A549 (cell line): ENCODE measurements around the gene GBGT1. TPM values are rescaled to one million over a fixed set of nuclear protein-coding genes. Genes with fewer than 3 reads are reported as not detected.
A peak's percentile ranks its signal among the peaks of the same experiment; 100 is the strongest.

Experiments used
- ATAC-seq, 2 experiments: fragments of 200-7000 bp in 1 of 2; fragments of >200 bp in 1 of 2; cut with Nextera tagmentation in 1 of 2; cut with Tn5 transposase in 1 of 2; 3 replicates each; pipeline versions ENCODE4 v1.8.0 to v1.9.1; 2018 to 2020; ENCODE audit warnings: mild to moderate bottlenecking in 1 of 2, moderate library complexity in 1 of 2
- CTCF ChIA-PET: fragments of 300-600 bp; sonication (Branson Sonifier 250); formaldehyde crosslinking; extraction: SDS; loops from one replicate; lab custom pipeline; 2021; ENCODE audit warnings: antibody characterized with exemption, inconsistent platforms; lab: Yijun Ruan, JAX
- POLR2A ChIA-PET: fragments of 350-600 bp; formaldehyde crosslinking; extraction: SDS; loops from one replicate; lab custom pipeline; 2021; ENCODE audit warnings: antibody characterized with exemption, inconsistent platforms; lab: Yijun Ruan, JAX
- DNase-seq, 2 experiments: peaks; one replicate each; pipeline versions ENCODE4 v3.0.0 to v3.0.0-alpha.2; 2011 to 2016; ENCODE audit warnings: low read depth in 1 of 2, low spot score in 1 of 2
- FAIRE-seq: peaks from 2 replicates; lab custom pipeline; 2011; peaks lifted over from hg19 to GRCh38; lab: Jason Lieb, UNC
- H3K27ac ChIP-seq, 2 experiments: fragments of >200 bp; sonication (Bioruptor Twin); formaldehyde crosslinking; 3 replicates each; pipeline ENCODE4 v1.5.1; 2016 to 2017
- H3K4me1 ChIP-seq: fragments of >200 bp; sonication (Bioruptor Twin); formaldehyde crosslinking; 3 replicates; pipeline ENCODE4 v1.6.1; 2016
- H3K4me2 ChIP-seq: fragments of >200 bp; sonication (Bioruptor Twin); formaldehyde crosslinking; 3 replicates; pipeline ENCODE4 v1.6.1; 2016
- H3K4me3 ChIP-seq: fragments of >200 bp; sonication (Bioruptor Twin); formaldehyde crosslinking; 3 replicates; pipeline ENCODE4 v1.5.1; 2016
- H3K9me3 ChIP-seq: fragments of >200 bp; sonication (Bioruptor Twin); formaldehyde crosslinking; 3 replicates; pipeline ENCODE4 v1.6.1; 2016
- BHLHE40 ChIP-seq: IDR thresholded peaks from 2 replicates; pipeline ENCODE4 v1.6.1; 2012; ENCODE audit warnings: low read depth, low read length, inconsistent platforms
- ESRRA ChIP-seq: fragments of 150-350 bp; IDR thresholded peaks from 2 replicates; pipeline ENCODE4 v1.6.1; 2014; ENCODE audit warnings: mild to moderate bottlenecking, low read length, borderline replicate concordance
- GATA3 ChIP-seq: IDR thresholded peaks from 2 replicates; pipeline ENCODE4 v1.6.1; 2012; ENCODE audit warnings: borderline replicate concordance
- HEYL ChIP-seq: fragments of 250-450 bp; sonication (Bioruptor Pico); IDR thresholded peaks from 2 replicates; pipeline ENCODE4 v1.8.0; 2021; ENCODE audit warnings: mild to moderate bottlenecking, moderate library complexity
- HOXB5 ChIP-seq: fragments of 250-450 bp; sonication (Bioruptor Pico); IDR thresholded peaks from 2 replicates; pipeline ENCODE4 v1.5.0; 2020; ENCODE audit warnings: mild to moderate bottlenecking, moderate library complexity
- KDM1A ChIP-seq: fragments of 200-600 bp; sonication (generic); IDR thresholded peaks from 2 replicates; pipeline ENCODE4 v1.6.1; 2016; ENCODE audit warnings: low read depth, mild to moderate bottlenecking
- KDM5A ChIP-seq: fragments of 200-600 bp; sonication (generic); IDR thresholded peaks from 2 replicates; pipeline ENCODE4 v1.6.1; 2016; ENCODE audit warnings: antibody characterized with exemption, mild to moderate bottlenecking
- MAFK ChIP-seq: fragments of 450-650 bp; IDR thresholded peaks from 2 replicates; pipeline ENCODE4 v1.6.1; 2014; ENCODE audit not compliant: partially characterized antibody
- NFE2L2 ChIP-seq: fragments of 150-350 bp; conservative IDR thresholded peaks from 2 replicates; pipeline ENCODE4 v1.6.1; 2014; ENCODE audit warnings: low read length
- PHF8 ChIP-seq: fragments of 200-600 bp; sonication (generic); IDR thresholded peaks from 2 replicates; pipeline ENCODE4 v1.6.1; 2016; ENCODE audit warnings: low read depth, mild to moderate bottlenecking, antibody characterized with exemption, moderate library complexity, borderline replicate concordance
- POLR2A ChIP-seq: IDR thresholded peaks from 2 replicates; pipeline ENCODE4 v1.6.1; 2012; ENCODE audit warnings: mild to moderate bottlenecking, low read length
- RAD21 ChIP-seq, 2 experiments: fragments of >200 bp in 1 of 2; sonication (Bioruptor Twin) in 1 of 2; formaldehyde crosslinking in 1 of 2; IDR thresholded peaks in 1 of 2; conservative IDR thresholded peaks in 1 of 2; 2 replicates in 1 of 2; 3 replicates in 1 of 2; pipeline ENCODE4 v1.6.1; 2012 to 2018; ENCODE audit warnings: inconsistent platforms in 1 of 2
- RCOR1 ChIP-seq: fragments of 150-350 bp; IDR thresholded peaks from 2 replicates; pipeline ENCODE4 v1.6.1; 2014; ENCODE audit warnings: antibody characterized with exemption, low read length, low read depth
- SREBF2 ChIP-seq: fragments of 450-650 bp; IDR thresholded peaks from 2 replicates; pipeline ENCODE4 v1.6.1; 2014; ENCODE audit warnings: mild to moderate bottlenecking, moderate library complexity
- TP53 ChIP-seq: fragments of 250-450 bp; sonication (Bioruptor Pico); IDR thresholded peaks from 2 replicates; pipeline ENCODE4 v1.5.0; 2021; ENCODE audit warnings: mild to moderate bottlenecking, moderate library complexity
- ZFP36 ChIP-seq: fragments of 450-650 bp; IDR thresholded peaks from 2 replicates; pipeline ENCODE4 v1.6.1; 2014; ENCODE audit warnings: borderline replicate concordance; ENCODE audit not compliant: partially characterized antibody
- WGBS: methylation state at CpG from one replicate; pipeline ENCODE4 v1.1.6; 2017; ENCODE audit errors: missing lambda C conversion rate; 5-methylcytosine and 5-hydroxymethylcytosine counted together
- polyA plus RNA-seq, 4 experiments: library from polyadenylated mRNA; depleted of rRNA in 3 of 4; stranded (reverse); fragments of >200 nt; fragmentation: RNase III in 1 of 4; extraction: RNeasy Plus Mini Kit Qiagen cat#74134 plus additional on column Dnase treatment in 1 of 4; gene quantifications; 2 replicates in 3 of 4; 3 replicates in 1 of 4; pipeline ENCODE4 v1.2.3, GENCODE V29; 2011 to 2017
- TF ChIP-seq, protein P1 (sequence below): fragments of 450-650 bp; IDR thresholded peaks from 2 replicates; pipeline ENCODE4 v1.6.1; 2014; ENCODE audit warnings: antibody characterized with exemption
- TF ChIP-seq, protein P2 (sequence below): fragments of >200 bp; sonication (Bioruptor Twin); formaldehyde crosslinking; IDR thresholded peaks from 3 replicates; pipeline ENCODE4 v1.6.1; 2016
- TF ChIP-seq, protein P3 (sequence below): IDR thresholded peaks from 2 replicates; pipeline ENCODE4 v1.6.1; 2012; ENCODE audit warnings: low read depth, borderline replicate concordance
- TF ChIP-seq, protein P4 (sequence below): fragments of 150-350 bp; IDR thresholded peaks from 2 replicates; pipeline ENCODE4 v1.6.1; 2014; ENCODE audit warnings: low read depth, mild to moderate bottlenecking, low read length

GBGT1 gene
- polyA plus RNA-seq, 2 of the 4 experiments (the other 2 are of a cell fraction): 1.7 to 2.4 TPM

DNA sequence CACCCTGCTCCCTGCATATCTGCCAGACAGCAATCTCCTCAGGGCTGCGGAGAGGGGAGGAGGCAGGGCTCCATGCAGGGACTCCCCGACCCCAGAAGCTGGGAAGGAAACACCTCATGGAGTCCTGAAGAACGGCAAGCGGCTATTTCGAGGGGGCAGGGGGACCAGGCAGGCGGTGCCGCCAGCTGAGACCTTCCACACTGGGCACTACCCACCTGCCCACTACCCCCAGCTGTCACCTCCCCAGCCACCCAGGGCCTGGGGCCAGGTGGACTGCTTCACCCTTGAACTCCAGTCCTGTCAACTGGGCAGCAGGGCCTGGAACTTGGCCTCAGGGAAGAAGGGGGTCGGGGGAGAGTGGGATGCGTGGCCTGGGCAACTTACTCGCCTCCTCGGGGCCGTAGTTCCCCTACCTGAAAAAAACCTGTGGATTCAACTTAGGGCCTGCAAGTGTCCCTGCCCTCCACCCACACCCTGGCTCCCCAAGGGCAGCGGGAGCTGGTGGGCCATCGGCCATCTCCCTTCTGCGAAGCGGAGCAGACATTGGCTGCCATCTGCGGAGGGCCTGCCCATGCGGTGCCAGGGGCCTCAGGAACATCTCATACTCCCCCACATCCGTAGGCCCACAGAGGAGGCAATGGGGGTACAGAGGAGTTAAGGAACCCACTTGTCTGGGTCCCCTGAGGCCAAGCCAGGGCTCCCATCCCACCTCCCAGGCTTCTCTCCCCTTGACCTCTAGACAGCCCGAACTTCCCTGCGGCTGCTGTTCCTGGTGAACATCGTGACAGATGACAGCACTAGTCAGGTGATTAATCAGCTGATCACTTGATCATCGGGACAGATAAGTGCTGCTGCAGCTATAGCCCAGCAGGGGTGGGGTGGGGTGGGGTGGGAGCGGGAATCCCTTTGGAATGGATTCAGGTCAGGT lies 24.2 kb downstream of the GBGT1 start:
- ChIA-PET POLR2A (no interaction called here), CTCF (interaction anchor here (1.0 to 39.2 kb wide), 3 partner anchors 7 to 98 kb away, joined by 3 to 1284 read pairs (median 200); partner anchors contain the start of gene RALGDS)
- ATAC-seq (no peak), FAIRE-seq (no peak), DNase-seq (no peak)
- Histone ChIP-seq H3K9me3 (no peaks in the 10 kb centered on the region), H3K27ac (no peak overlapping the region), H3K4me3 (no peak overlapping the region), H3K4me2 (no peak overlapping the region), H3K4me1 (peaks cover 47% of the 10 kb centered on the region)
- TF ChIP-seq RCOR1: no peak
- no peak for TF ChIP-seq RAD21 (conservative IDR thresholded peaks at IDR 0.05 in 1 of 2, IDR thresholded peaks at IDR 0.05 in 1 of 2)
- no peak for TF ChIP-seq KDM1A
- TF ChIP-seq, protein P1, sequence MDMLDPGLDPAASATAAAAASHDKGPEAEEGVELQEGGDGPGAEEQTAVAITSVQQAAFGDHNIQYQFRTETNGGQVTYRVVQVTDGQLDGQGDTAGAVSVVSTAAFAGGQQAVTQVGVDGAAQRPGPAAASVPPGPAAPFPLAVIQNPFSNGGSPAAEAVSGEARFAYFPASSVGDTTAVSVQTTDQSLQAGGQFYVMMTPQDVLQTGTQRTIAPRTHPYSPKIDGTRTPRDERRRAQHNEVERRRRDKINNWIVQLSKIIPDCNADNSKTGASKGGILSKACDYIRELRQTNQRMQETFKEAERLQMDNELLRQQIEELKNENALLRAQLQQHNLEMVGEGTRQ: peak; percentile 27; the same call in 1 of the 2 replicates
- 91% methylated on average over 21 of the region's 24 CpGs for WGBS

DNA sequence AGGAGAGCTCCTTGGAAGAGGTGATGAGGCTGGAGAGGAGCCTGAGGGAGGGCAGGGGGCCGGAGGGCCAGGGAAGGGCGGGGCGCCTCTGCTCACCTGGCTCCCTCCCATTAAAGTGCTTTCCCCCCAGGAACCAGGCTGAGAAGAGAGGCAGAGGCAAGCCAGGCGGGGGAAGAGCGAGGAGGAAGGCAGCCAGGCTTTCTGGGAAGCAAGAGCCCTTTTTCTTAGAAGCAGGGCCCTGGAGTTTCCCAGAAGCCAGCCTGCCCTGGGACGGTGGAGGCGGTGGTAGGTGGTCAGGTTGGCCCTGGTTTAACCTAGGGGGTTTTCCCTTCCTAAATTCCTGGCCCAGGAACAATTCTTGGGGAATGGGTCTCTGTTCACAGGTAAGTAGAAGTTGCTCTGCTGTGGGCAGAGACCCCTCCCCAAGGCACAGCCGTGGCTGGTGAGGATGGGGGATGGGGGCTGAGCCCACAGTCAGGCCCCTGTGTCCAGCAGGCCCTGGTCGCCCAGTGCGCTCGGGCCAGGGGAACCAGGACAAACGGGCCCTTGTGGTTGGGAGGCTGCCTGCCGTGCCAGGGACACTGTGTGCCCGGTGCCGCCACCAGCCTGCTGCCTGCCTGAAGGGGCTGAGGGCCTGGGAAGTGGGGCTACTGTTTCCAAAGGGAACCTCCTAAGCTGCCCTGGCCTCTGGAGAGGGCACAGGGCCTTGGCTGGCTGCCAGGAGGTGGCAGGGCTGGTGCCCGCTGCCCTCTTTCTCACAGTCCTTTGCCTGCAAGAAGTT lies 26.1 kb downstream of the GBGT1 start:
- TF ChIP-seq PHF8 (no peak), KDM5A (no peak), BHLHE40 (no peak), GATA3 (no peak), NFE2L2 (no peak), ZFP36 (no peak), ESRRA (no peak), HOXB5 (CRISPR knock-in tag) (no peak), TP53 (CRISPR knock-in tag) (no peak), SREBF2 (no peak), MAFK (no peak), POLR2A (no peak), HEYL (no peak)
- TF ChIP-seq, protein P2, sequence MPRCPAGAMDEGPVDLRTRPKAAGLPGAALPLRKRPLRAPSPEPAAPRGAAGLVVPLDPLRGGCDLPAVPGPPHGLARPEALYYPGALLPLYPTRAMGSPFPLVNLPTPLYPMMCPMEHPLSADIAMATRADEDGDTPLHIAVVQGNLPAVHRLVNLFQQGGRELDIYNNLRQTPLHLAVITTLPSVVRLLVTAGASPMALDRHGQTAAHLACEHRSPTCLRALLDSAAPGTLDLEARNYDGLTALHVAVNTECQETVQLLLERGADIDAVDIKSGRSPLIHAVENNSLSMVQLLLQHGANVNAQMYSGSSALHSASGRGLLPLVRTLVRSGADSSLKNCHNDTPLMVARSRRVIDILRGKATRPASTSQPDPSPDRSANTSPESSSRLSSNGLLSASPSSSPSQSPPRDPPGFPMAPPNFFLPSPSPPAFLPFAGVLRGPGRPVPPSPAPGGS: no peak
- TF ChIP-seq, protein P3, sequence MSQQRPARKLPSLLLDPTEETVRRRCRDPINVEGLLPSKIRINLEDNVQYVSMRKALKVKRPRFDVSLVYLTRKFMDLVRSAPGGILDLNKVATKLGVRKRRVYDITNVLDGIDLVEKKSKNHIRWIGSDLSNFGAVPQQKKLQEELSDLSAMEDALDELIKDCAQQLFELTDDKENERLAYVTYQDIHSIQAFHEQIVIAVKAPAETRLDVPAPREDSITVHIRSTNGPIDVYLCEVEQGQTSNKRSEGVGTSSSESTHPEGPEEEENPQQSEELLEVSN: no peak
- TF ChIP-seq, protein P4, sequence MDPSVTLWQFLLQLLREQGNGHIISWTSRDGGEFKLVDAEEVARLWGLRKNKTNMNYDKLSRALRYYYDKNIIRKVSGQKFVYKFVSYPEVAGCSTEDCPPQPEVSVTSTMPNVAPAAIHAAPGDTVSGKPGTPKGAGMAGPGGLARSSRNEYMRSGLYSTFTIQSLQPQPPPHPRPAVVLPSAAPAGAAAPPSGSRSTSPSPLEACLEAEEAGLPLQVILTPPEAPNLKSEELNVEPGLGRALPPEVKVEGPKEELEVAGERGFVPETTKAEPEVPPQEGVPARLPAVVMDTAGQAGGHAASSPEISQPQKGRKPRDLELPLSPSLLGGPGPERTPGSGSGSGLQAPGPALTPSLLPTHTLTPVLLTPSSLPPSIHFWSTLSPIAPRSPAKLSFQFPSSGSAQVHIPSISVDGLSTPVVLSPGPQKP: no peak
- POLR2A ChIA-PET: no interaction called here
- DNase-seq (no peak), ATAC-seq (no peak), FAIRE-seq (no peak)
- no peak overlapping the region for H3K4me2 ChIP-seq
- 90% methylated on average over 9 of the region's 16 CpGs for WGBS
- CTCF ChIA-PET: interaction anchor here (0.9 to 39.2 kb wide), 5 partner anchors 9 to 349 kb away, joined by 4 to 1284 read pairs (median 9); partner anchors contain the start of gene RALGDS
- no peaks in the 10 kb centered on the region for H3K9me3 ChIP-seq
- H3K4me1 ChIP-seq: peaks cover 54% of the 10 kb centered on the region
- H3K4me3 ChIP-seq: no peak overlapping the region
- H3K27ac ChIP-seq: peak overlapping the region in 1 of 2 experiments; percentile 53; a peak in 3 of 6 replicates
